Measurements from ENCODE around the gene NTNG2.

NTNG2 gene

DNA sequence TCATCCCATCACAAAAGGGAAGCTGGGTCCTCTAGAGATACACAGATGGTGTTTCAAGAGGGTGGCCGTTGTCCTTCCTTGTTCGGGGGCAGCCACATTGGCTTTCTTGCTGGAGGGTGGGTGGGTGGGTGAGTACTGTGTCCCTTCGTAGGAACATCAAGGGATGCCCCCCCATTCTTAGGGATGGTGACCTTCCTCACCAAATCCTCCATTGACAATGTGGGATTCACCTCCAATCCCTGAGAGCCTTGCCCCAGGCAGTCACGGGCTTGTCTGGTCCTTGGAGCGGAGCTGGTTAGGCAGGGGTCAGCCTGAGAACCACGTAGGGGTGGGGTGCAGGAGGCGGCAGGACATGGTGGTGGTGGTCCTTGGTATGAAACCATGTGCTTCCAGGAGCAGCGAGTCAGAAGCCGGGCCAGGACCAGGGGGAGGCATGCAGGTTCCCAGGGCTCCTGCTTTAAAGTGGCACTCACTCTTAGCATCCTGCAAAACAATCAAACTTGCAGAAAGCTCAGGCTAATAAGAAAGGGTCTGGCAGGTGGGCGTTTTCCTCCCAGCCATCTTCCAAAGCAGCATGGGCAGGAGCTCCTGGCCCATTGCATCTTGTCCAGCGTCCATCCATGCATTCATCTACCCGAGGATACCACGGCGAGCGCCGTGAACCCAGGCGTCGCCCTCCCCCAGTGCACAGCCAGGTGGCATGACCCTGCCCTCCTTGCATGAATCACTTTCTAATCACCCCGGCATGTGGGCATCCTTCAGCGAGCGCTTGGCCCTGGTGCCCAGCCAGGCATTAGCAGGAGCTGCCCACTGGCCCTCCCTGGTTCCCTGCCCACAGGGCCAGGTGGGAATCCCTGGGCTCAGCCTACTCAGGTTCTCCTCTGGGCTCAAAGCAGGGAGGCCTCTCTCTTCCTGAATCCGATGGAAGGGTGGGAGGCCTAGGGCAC, 76.4 kb downstream of the NTNG2 start:
- DNase-seq = no peak

- DNase-seq = no peak
Measured at GRCh38 chr9:132238992-132239391, 77.1 kb downstream of the NTNG2 start.

DNA sequence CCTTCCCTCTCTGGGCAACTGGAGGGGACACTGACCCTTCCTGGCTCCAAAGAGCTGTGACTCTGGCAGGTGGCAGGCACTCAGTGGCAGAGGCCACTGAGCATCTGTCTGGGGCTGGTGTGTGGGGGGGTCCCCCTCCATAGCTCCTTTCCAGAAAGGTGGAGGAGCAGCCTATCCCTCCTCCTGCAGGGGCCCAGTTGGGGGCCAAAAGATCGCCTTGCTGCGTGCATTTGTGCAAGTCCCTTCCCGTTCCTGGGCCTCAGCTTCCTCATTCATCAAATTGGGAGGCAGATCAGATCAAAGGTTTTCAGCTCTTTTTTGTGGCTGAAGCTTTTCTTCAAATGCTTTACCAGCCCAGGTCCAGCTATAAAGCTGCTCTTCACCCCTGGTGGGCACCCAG, 77.7 kb downstream of the NTNG2 start:
- no peak for DNase-seq

- DNase-seq = no peak
Measured at GRCh38 chr9:132239999-132240840, 78.4 kb downstream of the NTNG2 start.

GRCh38 chr9:132240841-132241482, 79.1 kb downstream of the NTNG2 start:
- DNase-seq = peak; percentile 97

DNA sequence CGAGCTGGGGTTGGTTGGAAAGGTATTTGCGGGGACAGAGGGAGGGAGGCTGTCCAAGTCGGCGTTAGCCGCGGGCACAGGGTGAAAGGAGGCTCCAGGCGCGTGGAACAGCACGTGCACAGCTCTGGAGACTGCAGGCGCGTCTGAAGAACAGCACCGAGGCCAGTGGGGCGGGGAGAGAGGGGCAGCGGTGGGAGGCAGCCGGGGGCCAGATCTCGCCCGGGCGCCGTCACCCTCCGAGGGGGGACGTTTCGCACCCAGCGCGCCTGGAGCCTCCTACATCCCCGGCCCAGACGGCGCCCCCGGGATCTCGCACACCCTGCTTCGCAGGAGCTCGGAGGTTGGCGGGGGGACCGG, 79.6 kb downstream of the NTNG2 start:
- peak; percentile 61 for DNase-seq

- no peak for DNase-seq
Measured at GRCh38 chr9:132241840-132242620, 80.2 kb downstream of the NTNG2 start.

- no peak for DNase-seq
Measured at GRCh38 chr9:132242621-132243155, 80.8 kb downstream of the NTNG2 start.

DNA sequence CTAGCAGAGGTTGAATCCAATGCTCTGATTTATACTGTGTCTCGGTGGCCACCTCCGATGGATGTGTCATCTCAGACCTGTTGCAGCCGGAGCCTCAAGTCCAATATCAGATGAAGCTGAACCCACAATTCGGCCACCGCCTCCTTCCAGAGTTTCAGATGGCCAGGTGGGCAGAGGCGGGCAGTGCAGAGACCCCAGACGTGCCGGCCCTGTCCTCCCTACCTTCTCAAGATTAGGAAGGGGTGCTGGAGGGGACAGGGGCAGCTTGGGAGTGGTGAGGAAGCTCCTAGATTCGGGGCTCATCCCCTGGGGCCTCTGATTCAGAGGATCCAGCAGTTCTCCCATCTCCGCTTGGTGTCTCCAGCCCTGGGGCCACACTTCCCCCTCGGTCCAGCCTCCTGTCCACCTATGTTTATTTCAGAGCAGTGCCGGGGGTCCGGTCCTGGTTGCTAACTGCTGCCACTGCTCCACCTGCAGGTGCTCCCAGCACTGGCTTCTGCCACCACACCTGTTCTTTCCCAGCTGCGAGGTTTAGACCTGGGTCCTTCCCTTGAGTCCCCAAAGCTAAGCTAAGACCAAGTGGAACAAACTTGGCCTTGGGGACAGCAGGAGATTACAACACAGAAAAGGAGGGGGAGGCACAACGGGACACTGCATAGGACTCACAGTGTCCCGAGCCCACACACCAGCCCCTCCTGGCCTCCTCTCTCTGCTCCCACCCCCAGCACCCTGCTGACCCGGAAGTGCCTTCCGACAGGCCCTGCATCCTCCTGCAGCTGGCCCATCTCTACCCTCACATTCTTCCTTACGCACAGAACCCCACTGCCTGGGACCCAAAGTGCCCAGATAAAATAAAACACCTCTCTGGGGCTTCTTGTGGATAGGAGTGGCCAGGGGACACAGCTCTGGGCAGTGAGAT, 81.6 kb downstream of the NTNG2 start:
- DNase-seq = no peak

DNA sequence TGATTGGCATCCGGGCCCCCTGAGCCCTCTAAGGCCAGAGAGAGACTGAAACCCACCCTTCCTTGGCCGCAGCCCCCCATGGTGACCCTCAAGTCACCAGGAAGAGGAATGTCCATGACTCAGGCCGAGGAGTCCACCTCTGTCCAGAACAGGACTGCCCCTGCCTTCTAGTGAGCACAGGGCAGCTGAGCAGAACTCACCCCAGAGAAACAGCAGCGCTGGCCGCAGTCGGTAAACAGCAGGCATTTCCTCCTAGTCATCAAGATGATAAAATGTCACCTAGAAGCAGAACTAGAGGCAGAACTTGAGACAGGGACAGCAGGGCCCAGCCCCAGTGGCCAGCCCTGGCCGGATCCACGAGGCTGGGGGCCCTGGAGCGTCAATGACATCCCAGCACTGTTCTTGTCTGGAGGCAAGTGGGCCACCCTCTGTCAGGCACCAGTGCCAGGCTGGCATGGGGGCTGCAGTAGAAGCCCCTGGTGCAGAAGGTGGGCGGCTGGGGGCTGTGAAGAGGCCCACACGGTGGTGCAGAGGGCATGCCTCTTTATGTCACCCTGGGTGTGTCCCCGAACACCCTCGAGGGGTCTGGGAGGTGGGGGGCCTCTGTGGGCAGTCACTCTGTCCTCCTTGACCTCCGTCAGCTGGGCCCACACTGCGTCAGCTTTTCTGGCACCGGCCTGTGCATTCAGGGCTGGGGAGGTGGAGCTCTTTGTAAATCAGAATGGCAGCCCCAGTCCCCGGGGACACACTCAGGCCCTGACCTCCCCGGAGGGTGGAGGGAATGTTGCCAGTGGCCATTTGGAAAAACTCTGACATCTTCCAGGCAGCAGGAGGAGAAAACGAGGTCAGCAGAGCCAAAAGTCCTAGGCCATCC, 83.0 kb downstream of the NTNG2 start:
- no peak for DNase-seq

- no peak for DNase-seq
Measured at GRCh38 chr9:132245465-132245864, 83.6 kb downstream of the NTNG2 start.

GRCh38 chr9:132247942-132248341, 86.1 kb downstream of the NTNG2 start:
- DNase-seq = no peak

GRCh38 chr9:132249123-132249522, 87.3 kb downstream of the NTNG2 start:
- DNase-seq = no peak

- no peak for DNase-seq
Measured at GRCh38 chr9:132249690-132250089, 87.8 kb downstream of the NTNG2 start.

DNA sequence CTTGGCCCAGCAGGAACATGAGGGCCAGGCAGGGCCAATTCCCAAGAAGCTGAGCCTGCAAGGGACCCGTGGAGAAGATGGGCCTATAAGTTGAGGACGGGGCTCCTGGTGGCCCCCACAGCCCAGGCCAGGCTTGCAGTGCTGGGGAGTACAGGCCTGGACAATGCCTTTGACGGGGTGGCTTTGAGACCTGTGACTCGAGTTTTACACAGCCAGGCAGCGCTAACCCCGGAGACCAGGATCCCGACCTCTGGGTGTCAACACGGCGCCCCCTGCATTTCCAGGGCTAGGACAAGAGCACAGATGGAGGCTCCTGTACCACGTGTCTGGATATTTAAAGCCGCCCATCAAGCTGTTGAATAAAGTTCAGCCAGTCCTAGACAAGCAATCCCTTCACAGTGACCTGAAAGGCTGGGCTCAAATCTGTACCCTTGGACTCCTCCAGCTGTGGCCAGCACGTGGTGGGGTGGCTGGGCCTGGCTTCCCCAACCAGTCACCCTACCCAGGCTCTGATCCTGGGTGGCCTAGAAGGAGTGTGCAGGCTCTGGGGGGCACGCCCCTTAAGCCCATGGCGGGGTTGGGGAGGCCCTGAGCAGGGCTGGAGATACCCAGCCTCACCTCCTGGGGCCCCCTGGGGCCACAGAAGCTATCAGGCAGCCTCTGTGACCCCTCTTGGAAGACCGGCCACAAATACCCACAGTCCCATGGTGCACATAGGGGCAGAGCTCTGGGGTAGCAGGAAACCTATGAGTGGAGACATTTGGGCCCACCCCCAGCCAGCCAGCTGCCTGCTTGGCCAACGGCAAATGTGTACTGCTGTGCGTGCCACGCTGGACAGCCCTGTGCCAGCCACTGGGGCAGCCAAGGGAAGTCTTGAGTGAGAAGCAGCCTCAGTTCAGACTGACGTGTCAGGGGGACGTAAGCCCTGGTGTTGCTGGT, 88.7 kb downstream of the NTNG2 start:
- DNase-seq = no peak

DNA sequence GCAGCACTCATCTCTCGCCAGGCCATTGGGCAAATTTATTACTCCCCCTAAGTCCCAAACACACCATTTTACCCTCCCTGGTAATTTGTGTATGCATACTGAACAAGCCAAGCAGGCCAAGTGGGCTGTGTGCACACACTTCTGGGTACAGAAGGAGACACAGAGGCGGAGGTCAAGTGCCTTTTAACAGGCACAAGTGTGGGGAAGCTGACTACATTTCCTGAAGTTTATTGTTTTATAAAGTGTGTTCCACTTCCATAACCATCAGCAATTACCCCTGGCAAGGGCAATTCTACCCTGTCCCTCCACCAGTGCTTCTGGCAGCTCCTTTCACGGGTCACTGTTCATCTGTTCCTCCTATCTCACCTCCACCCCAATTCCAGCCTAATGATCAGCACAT, 99.0 kb downstream of the NTNG2 start:
- no peak for DNase-seq

- no peak for DNase-seq
Measured at GRCh38 chr9:132266017-132266416, 104.2 kb downstream of the NTNG2 start.

DNA sequence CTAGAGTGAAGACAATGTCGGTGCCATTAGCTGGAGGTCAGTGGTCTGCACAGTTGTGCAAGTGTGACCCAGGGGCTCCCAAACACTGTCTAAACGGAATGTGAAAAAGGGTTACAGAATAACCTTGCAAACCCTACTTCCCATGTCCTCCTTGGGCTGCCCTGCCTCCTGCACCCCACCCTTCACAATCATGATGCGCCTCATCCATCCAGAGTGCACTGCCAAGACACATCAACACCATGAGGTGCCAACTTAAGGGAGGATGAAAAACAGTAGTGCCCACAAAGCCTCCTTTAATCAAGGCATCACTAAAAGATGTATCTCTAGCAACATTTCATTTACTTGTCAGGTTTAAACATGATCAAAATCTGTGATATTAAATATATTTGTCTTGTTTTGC, 105.8 kb downstream of the NTNG2 start:
- no peak for DNase-seq

All from activated CD8-positive, alpha-beta memory T cell treated with anti-CD3 and anti-CD28 coated beads, Interleukin-2, amount 50 U/mL, for 48 hours (primary cell).